NCI-H82 (cell line): ENCODE data around the gene CYB5B.

ENCODE experiments used
- DNase-seq: peaks from one replicate; lab custom pipeline; 2025; lab: John Stamatoyannopoulos, UW

CYB5B gene

DNA sequence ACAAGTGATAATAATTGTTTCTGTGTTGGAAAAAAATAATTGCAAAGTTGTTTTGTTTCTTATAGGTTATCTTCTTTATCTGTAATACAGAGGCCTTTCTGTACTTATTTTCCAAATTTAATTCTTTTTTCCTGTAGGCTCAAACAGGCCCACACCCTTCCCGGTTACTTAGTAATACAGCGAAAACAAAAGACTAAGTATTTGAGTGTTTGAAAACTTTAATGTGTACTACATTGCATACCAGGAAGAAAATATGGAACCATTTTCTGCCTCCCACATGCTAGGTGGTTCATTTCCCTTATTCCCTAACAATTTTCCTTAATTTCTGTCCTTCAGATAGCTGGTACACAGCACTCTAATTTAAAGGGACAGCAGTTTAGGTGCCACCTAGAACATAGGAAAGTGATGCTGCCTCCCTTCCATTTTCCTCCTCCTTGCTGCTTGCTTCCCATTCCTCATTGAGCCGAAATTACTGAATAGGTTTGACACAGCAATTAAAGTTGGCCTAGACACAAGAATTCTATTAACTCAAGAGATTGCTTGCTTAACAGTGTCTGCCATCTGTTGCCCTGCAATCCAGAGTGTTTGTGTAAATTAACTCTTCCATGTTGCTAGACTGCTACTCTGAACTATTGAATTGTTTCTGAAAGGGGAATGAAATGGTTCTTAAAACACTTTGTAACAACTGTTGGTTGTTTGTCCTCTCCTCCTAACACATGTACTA is 24.2 kb downstream of the CYB5B start:
- peak; percentile 72 for DNase-seq

DNA sequence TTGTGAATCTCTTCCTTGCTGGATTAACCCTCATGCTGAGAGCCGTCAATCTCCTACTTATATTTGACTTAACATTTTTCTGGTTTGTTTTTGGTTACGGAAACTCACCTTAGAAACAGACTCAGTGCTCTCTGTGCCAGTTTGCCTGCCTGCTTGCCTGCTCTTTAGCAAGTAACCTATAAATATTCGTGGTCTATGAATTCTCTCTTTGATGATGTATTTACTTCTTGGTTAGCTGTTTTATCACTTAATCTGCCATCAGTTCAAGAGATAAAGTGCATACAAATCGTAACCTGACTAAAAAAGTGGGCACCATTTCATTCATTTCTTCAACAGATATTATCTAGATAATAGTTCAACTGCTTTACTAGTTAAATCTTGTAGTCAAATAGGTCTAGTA is 26.7 kb downstream of the CYB5B start:
- DNase-seq, result no peak

DNA sequence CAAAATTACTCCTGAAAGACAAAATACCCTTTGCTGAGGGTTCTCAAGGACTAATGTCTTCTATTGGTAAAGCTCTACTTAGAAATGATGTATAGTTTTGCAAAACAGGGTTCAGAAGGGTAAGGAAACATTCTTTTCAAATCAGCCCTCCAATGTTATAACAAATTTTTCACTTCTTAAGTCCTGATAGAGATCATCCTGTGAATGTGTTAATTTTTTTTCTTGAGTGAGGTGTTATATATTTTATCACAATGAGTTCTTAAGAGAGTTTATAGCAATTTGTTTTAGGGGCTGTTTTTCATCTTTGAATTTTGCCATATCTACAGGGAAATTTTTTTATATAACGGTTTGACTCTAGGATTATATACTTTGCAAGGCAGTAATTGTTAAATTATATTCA is 29.5 kb downstream of the CYB5B start:
- DNase-seq, result no peak

DNA sequence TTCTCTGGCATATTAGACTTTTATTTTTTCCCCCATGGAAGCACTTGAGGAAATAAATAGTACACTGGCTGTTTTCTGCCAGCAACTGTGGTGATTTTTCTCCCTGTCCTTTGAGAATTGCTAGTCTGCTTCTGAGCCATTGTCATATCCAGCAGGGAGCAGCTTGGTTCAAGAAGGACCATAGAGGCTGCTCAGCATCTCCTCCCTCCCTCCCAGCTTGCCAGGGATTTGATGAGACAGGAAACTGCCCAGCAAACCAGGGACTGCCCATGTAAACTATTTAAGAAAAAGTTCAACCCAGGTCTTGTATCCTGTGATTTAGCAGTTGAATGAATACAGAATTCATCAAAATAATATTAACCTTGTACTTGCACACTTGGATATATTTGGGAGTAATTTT is 39.5 kb downstream of the CYB5B start:
- no peak for DNase-seq

GRCh38 chr16:69465083-69465721 is 40.8 kb downstream of the CYB5B start:
- DNase-seq, result peak; percentile 3

- DNase-seq, result no peak
These were observed 41.5 kb downstream of the CYB5B start for GRCh38 chr16:69465881-69466280.

- DNase-seq, result no peak
These were observed 42.1 kb downstream of the CYB5B start for GRCh38 chr16:69466547-69466946.

DNA sequence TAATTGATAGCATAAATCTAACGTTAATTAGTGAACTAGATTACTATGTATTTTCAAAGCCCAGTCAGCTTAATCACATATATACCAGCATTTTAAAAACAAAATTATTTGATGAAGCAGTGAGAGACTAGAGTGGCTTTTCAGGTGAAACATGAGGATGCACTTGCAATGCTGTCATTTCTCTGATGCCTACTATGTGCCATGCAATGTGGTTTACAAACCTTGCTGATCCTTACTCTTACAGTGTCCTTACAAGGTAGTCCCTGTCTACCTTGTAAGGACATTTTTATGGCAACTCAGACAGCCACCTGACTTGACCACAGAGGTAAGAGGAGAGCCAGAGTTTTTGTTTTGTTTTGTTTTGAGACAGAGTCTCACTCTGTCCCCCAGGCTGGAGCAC is 42.7 kb downstream of the CYB5B start:
- DNase-seq, result no peak

- DNase-seq, result no peak
These were observed 43.2 kb downstream of the CYB5B start for GRCh38 chr16:69467531-69468204.

DNA sequence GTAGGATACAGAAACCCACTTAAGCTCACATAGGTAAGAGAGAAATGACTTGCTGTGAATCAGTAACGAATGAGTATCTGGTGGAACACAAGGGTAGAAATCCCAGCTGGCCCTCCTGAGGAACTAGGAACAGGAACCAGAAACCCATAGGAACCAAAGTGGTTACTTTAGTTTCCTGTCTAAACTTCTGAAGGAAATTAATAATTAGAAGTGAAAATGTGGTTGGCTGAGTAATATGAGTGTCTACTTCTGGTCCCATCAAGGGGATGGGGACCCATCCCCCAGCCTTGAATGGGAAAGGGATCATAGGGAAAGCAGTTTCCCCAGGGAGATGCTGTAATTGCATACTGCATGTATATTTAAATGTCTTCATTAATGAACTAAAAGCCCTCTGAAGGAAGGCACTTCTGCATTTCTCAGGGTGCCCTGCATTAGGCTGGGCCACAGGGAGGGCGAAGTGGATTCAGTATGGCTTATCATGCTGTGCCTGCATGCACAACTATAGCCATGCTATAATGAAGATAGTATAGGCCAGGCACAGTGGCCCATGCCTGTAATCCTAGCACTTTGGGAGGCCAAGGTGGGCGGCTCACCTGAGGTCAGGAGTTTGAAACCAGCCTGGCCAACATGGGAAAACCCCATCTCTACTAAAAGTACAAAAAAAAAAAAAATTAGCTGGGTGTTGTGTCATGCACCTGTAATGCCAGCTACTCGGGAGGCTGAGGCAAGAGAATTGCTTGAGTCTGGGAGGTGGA is 45.6 kb downstream of the CYB5B start:
- DNase-seq, result no peak

- no peak for DNase-seq
These were observed 46.7 kb downstream of the CYB5B start for GRCh38 chr16:69471121-69471520.

DNA sequence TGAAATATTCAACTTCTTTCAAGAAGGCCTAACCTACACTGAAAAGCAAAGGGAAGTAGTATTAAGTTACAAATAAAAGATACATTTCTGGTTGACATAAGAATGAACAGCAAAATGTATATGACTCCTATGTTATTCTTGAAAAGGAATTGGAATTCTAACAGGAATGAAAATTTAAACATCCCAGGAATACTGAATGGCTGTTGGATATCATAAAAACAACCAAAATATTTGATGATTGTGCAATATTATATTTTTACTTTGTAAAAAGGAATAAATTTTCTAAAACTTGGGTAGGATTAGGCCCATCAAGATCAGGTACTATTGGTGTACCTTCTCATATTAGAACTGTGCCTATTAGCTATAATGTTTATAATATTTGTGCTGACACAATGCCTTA is 50.0 kb downstream of the CYB5B start:
- no peak for DNase-seq

DNA sequence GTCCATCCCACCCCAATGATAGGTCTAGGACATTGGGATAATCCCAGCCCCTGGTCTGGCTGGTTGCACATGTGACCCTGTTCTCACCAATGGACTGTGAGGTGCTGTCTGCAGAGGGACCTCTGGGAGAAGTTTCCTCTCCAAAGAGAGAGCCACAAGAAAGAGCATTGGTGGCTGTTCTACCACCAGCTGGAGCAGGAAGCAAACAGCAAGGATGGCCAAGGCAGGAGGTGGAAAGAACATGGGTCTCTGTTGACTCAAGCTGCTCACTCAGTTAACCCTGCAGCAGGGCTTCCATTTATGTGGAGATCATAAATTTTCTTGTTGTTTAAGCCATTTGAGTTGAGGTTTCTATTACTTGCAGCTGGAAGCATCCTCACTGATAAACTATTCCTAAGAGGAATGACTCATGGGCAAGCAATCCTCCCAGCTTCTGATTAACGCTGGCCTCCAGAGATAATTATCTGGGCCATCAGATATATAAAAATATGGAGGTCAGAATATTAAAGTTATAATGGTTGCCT is 52.6 kb downstream of the CYB5B start:
- no peak for DNase-seq

GRCh38 chr16:69477546-69477945 is 53.1 kb downstream of the CYB5B start:
- no peak for DNase-seq

GRCh38 chr16:69478685-69479084 is 54.3 kb downstream of the CYB5B start:
- DNase-seq, result no peak

- no peak for DNase-seq
These were observed 55.4 kb downstream of the CYB5B start for GRCh38 chr16:69479775-69480174.

DNA sequence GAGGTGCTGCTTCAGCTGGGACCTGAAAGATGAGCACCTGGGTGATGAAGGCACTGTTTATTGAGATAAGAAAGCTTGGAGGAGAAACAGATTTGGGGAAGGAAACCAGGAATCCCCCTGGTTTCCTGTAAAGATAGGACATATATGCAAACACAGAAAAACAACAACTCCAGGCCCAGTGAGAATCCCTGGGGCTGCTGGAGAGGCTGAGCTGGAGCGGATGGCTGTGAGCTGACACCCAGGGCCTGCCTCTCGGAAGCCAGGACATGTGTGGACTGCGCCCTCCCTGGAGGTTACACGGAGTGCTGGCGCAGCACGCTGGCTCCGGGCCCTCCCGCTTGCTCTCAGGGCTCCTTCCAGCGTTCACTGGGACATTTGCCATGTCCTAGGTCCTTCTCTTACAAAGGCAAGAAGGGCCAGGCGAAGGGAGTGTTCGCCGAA is 57.5 kb downstream of the CYB5B start:
- no peak for DNase-seq

DNA sequence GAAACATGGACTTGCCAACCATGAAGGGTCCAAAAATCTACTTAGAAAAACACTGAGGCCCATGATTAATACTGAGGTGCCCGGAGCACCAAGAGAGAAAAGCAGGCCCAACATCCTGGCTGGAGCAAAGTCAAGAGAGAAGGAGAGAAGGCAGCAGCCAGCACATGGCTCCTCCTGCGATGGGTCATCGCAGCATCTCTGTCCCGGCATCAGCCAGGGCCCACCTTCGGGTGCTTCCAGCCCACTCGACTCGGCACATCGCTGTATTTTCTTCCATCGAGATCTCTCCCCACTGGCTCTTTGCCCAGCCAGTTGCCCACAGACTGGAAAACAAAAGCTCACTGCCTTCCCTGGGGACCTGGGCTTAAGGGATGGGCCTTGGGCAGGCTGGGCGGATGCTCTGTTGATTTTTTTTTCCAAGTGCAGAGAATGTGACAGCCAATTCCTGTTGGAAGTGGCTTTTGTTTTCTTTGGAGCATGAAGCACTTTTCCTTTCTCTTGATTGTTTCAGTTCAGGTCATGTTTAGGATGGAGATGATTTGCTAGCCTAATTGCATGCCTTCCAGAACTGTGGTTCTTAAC is 58.1 kb downstream of the CYB5B start:
- peak; percentile 86 for DNase-seq

- DNase-seq, result peak; percentile 74
These were observed 59.2 kb downstream of the CYB5B start for GRCh38 chr16:69483611-69484010.

DNA sequence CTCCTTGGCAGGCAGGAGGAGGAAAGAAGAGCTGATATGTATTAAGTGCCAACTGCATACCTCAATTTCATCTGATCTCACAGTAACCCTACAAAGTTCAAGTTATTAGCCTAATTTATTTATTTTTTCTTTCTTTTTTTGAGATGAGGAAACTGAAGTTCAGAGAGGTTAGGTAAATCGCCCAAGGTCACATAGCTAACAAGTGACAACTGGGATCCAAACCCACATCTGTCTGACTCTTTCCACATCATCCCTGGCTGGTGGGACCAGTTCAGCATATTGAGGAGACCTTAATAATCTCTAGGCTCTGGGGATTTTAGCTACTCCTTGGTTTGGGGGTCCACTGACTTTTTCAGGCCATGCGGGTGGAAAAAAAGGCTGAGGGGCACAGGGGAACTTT is 60.9 kb downstream of the CYB5B start:
- no peak for DNase-seq

- DNase-seq, result no peak
These were observed 61.4 kb downstream of the CYB5B start for GRCh38 chr16:69485816-69486215.

DNA sequence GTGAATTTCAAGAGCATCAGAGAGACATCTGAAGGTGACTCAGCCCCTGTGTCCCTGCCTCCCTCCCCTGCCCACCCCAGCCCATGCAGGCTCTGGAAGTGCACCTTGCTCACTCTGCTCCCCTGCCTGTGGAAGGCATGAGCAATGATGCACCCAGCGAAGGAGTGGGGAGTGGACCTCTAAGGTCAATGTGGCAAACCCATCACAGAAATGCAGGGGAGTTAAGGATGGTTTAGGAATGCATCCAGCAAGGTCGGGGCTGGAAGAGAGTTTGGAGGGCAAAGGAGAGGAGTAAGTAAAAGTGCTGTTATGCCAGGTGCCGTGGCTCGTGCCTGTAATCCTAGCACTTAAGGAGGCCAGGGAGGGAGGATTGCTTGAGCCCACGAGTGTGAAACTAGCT is 61.9 kb downstream of the CYB5B start:
- no peak for DNase-seq
